Stimulated activated CD4-positive, alpha-beta T cell treated with anti-CD3 and anti-CD28 coated beads, Interleukin-4, amount 100 ng/mL, for 4 hours (primary cell): ENCODE results near the gene MCUB.
A peak's percentile ranks its signal among the peaks of the same experiment; 100 is the strongest.
"Not testable (repeated sequence)": the region's sequence is repeated elsewhere in the genome, so short reads cannot be mapped to it uniquely, and the experiment has no call there.

Source experiments
- DNase-seq, 2 experiments: peaks; one replicate each; pipeline ENCODE4 v3.0.0-alpha.2; 2020

MCUB gene

DNA sequence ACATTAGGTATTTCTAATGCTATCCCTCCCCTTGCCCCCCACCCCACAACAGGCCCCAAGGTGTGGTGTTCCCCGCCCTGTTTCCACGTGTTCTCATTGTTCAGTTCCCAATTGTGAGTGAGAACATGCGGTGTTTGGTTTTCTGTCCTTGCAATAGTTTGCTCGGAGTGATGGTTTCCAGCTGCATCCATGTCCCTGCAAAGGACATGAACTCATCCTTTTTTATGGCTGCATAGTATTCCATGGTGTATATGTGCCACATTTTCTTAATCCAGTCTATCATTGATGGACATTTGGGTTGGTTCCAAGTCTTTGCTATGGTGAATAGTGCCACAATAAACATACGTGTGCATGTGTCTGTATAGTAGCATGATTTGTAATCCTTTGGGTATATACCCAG, 20.0 kb downstream of the MCUB start:
- DNase-seq = not testable (repeated sequence)

DNA sequence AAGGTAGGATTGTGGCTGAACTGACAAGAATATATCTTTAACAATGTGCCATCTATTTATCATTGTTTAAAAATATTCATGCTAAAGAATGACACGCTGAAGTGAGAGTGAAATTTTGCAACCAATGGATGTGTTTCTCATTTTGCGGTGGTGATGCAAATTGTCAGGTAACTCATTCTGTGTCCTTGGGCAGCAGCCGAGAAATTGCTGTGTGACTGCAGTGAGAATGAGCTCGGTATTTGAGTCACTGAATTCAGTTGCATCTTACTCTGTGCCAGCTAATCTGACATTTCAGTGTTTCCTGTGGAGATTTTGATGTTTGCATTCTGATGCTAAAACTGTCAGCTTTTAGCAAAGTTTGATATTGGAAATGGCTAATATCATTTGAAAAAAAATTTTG, 28.1 kb downstream of the MCUB start:
- peak; percentile 30 to 47 for DNase-seq

- DNase-seq = no peak
These were observed 29.1 kb downstream of the MCUB start for GRCh38 chr4:109589119-109589518.

GRCh38 chr4:109589605-109590004, 29.6 kb downstream of the MCUB start:
- DNase-seq = no peak

- DNase-seq = no peak
These were observed 30.9 kb downstream of the MCUB start for GRCh38 chr4:109590905-109591304.

GRCh38 chr4:109592367-109592766, 32.3 kb downstream of the MCUB start:
- DNase-seq = no peak

- not testable (repeated sequence) for DNase-seq
These were observed 35.1 kb downstream of the MCUB start for GRCh38 chr4:109595123-109595522.

DNA sequence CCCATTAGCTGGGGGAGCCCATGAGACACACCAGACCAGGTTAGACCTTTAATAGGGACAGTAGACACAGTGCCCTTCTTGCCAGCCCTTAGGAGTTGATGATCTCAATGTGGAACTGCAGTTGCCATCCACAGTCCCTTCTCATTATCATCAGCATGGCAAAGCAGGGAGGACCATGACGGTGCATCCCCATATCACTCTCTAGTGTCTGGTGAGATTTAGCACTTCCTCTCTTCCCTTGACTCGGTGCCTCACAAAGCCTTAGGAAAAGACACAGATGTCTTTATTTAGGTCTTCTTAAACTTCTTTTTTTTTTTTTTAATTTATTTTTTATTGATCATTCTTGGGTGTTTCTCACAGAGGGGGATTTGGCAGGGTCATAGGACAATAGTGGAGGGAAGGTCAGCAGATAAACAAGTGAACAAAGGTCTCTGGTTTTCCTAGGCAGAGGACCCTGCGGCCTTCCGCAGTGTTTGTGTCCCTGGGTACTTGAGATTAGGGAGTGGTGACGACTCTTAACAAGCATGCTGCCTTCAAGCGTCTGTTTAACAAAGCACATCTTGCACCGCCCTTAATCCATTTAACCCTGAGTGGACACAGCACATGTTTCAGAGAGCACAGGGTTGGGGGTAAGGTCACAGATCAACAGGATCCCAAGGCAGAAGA, 36.5 kb downstream of the MCUB start:
- DNase-seq = not testable (repeated sequence)

DNA sequence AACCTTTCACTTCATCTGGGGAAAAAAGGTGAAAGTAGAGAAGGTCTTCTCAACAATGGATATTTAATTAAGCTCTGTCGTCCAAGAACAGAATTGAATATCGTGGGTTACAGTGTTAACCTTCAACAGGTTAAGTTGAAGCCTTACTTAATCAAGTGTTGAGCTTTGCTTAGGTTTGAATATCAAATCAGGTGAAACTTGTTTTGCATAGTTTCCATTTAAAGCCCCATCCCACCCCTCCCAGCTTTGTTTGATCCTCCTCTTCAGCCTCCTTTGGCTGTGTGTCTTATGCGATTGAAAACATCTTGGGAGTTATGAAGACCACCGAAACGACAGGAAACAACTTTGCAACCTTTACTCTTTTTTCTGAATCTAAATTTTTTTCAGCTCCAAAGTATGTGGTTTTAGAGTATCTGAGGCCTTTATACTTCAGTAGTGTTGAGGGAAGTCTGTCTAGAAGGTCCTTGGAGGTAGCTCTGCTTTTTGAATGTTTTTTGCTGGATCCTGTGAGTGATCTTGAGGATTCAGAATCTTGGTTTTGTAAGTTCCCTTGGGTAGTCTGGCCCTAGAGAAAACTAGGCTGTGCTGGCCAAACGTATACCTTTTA, 39.1 kb downstream of the MCUB start:
- DNase-seq = no peak

DNA sequence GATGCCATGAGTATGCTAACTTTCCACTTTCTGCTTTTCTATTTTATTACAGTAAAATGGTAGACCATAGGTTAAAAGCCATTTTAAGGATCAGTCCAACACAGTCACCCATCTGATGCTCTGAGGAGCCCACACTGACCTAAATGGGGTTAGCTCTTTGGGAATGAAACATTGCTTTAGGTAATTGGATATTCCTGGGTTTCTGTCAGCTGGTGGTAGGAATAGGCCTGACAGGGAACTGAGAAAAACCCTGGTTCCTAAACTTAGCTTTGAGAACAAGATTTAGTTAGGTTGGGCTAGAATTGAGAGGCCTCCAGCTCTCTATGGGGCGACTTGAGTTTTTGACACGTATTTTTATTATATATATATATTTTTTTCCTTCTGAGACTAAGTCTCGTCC, 40.4 kb downstream of the MCUB start:
- DNase-seq = no peak

DNA sequence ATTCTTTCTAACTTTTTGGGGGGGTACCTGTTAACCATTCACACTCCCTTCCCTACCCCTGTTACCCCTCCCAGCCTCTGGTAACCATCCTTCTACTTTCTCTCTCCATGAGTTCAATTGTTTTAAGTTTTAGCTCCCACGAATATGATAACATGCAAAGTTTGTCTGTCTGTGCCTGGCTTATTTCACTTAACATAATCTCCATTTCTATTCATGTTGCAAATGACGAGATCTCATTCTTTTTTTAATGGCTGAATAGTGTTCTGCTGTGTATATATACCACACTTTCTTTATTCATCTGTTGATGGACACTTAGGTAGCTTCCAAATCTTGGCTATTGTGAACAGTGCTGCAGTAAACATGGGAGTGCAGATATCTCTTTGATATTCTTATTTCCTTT, 41.3 kb downstream of the MCUB start:
- no peak for DNase-seq

DNA sequence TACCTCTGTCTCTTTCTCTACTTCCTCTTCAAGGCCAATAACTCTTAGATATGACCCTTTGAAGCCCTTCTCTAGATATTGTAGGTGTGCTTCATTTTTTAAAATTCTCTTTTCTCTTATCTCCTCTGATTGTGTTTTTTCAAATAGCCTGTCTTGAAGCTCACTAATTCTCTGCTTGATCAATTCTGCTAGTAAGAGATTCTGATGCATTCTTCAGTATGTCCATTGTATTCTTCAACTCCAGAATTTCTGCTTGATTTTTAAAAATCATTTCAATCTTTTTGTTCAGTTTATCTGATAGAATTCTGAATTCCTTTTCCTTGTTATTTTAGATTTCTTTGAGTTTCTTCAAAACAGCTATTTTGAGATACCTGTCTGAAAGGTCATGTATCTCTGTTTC, 47.9 kb downstream of the MCUB start:
- no peak for DNase-seq

- DNase-seq = no peak
These were observed 48.8 kb downstream of the MCUB start for GRCh38 chr4:109608879-109609278.

- no peak for DNase-seq
These were observed 49.4 kb downstream of the MCUB start for GRCh38 chr4:109609431-109609830.

DNA sequence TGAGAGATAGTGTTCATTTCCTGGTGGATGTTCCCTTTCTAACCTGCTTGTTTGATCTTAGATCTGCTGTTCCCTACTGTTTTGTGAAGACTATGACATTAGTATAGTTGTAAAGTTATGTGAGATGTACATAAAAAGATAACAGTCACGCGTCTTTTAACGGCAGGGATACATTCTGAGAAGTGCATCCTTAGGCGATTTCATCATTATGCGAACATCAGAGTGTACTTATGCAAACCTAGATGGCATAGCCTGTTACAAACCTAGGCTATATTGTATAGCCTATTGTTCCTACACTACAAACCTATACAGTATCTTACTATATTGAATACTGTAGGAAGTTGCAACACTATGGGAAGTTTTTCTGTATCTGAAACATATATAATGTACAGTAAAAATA, 50.4 kb downstream of the MCUB start:
- DNase-seq = no peak

DNA sequence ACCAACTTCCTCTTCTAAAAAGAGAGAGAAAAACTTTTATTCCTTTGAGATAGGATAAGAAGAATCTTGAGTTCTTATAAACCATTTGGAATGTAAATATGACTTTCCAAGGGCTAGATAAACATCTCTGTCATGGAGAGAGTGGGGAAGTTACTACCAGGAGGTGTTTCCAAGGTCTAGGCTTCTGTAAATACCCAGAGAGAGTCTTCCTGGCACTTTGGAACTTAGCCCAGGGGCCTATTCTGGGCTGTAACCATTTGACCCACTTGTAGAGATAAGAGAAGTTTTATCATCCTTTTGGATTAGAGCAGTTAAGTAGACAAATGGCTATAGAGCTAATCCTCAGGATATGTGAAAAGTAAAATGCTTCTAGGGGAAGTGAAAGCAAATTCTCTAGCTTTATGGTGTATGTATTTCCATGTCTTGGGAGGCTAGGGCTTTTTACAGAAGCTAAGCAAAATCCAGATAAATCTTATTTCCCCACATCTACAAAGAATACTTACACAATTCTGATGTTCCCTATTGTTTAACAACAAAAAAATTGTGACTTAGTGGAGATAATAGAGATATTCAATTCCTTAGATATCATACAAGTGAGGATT, 51.1 kb downstream of the MCUB start:
- no peak for DNase-seq

- no peak for DNase-seq
These were observed 54.0 kb downstream of the MCUB start for GRCh38 chr4:109614015-109614414.

GRCh38 chr4:109614466-109614865, 54.4 kb downstream of the MCUB start:
- no peak for DNase-seq

GRCh38 chr4:109615742-109616141, 55.7 kb downstream of the MCUB start:
- no peak for DNase-seq

GRCh38 chr4:109616243-109616642, 56.2 kb downstream of the MCUB start:
- DNase-seq = no peak

GRCh38 chr4:109622626-109623025, 62.6 kb downstream of the MCUB start:
- no peak for DNase-seq

- DNase-seq = no peak
These were observed 64.5 kb downstream of the MCUB start for GRCh38 chr4:109624536-109624935.

DNA sequence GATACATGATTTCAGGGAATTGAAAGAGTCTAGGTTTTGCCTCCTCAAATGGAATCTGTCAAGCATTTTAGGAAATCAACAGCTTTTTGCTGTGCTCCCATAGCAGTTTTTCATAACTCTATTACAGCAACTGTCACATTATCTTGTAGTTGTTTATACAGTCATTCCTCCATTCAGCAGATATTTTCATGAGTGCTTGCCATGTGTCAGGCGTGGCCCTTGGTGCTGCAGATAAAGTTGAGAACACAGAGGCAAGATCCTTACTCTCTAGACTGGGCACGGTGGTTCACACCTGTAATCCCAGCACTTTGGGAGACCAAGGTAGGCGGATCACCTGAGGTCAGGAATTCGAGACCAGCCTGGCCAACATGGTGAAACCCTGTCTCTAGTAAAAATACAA, 67.3 kb downstream of the MCUB start:
- no peak for DNase-seq

GRCh38 chr4:109629775-109630174, 69.7 kb downstream of the MCUB start:
- no peak for DNase-seq
